KMS-11 (cell line): ENCODE results near the gene BMI1.

Experiments used
- H2AFZ ChIP-seq: fragments of 200-600 bp; sonication (generic); 2 replicates; pipeline ENCODE4 v1.6.1; 2016; ENCODE audit warnings: antibody characterized with exemption, mixed run types, low read depth
- H3K27ac ChIP-seq: fragments of 200-600 bp; sonication (generic); 2 replicates; pipeline ENCODE4 v1.6.1; 2016; ENCODE audit warnings: mild to moderate bottlenecking, mixed run types
- H3K27me3 ChIP-seq: fragments of 200-600 bp; sonication (generic); 2 replicates; pipeline ENCODE4 v1.6.1; 2017; ENCODE audit warnings: mild to moderate bottlenecking, low read depth, mixed run types, moderate library complexity; ENCODE audit not compliant: insufficient read depth
- H3K36me3 ChIP-seq: fragments of 200-600 bp; sonication (generic); 2 replicates; pipeline ENCODE4 v1.6.1; 2017; ENCODE audit warnings: mild to moderate bottlenecking, mixed run types; ENCODE audit not compliant: insufficient read depth
- H3K4me1 ChIP-seq: fragments of 200-600 bp; sonication (generic); 2 replicates; pipeline ENCODE4 v1.6.1; 2016; ENCODE audit warnings: mild to moderate bottlenecking, low read depth, mixed run types; ENCODE audit not compliant: poor library complexity, severe bottlenecking
- H3K4me2 ChIP-seq: fragments of 200-600 bp; sonication (generic); 2 replicates; pipeline ENCODE4 v1.7.0; 2016; ENCODE audit warnings: mild to moderate bottlenecking, mixed run types
- H3K4me3 ChIP-seq: fragments of 200-600 bp; sonication (generic); IDR thresholded peaks from 2 replicates; pipeline ENCODE4 v1.6.1; 2017; ENCODE audit warnings: low read depth, low read length, mixed read lengths; ENCODE audit not compliant: insufficient read depth
- H3K79me2 ChIP-seq: fragments of 200-600 bp; sonication (generic); 2 replicates; pipeline ENCODE4 v1.6.1; 2016; ENCODE audit warnings: low read depth, mixed run types; ENCODE audit not compliant: insufficient read depth
- H3K9ac ChIP-seq: fragments of 200-600 bp; sonication (generic); 2 replicates; pipeline ENCODE4 v1.6.1; 2016; ENCODE audit warnings: mild to moderate bottlenecking, mixed run types
- H4K20me1 ChIP-seq: fragments of 200-600 bp; sonication (generic); 2 replicates; pipeline ENCODE4 v1.6.1; 2016; ENCODE audit warnings: mild to moderate bottlenecking, mixed run types; ENCODE audit not compliant: insufficient read depth
- TF ChIP-seq, protein P1 (sequence below): fragments of 200-600 bp; sonication (generic); conservative IDR thresholded peaks from 2 replicates; pipeline ENCODE4 v1.6.1; 2017; ENCODE audit warnings: low read depth, mild to moderate bottlenecking, antibody characterized with exemption, low read length, moderate library complexity, mixed read lengths

The BMI1 gene

DNA sequence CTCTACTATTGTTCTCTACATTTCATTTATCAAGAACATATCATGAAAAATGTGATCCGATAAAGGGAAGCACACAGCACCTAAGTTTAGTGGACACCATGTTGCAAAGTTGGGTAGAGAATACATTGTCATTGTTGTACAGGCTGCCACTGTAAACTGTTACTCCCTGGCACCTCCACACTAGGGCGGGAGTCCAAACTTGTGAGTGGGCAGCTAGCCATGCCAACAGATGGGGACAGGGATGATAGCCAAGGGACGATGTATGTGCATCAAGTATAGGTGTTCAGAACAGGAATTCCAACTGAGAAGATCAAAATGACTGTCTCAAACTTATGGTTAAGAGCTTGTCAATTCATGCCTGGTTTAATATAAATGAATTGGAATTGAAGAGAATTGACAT, 35.8 kb upstream of the BMI1 start:
- Histone ChIP-seq H3K27ac (no peak overlapping the region), H4K20me1 (no peaks in the 10 kb centered on the region), H2AFZ (no peak overlapping the region), H3K27me3 (no peaks in the 10 kb centered on the region), H3K36me3 (no peaks in the 10 kb centered on the region), H3K4me1 (no peaks in the 10 kb centered on the region), H3K79me2 (no peaks in the 10 kb centered on the region), H3K4me2 (no peak overlapping the region), H3K9ac (no peak overlapping the region), H3K4me3 (no peak overlapping the region)
- TF ChIP-seq, protein P1, sequence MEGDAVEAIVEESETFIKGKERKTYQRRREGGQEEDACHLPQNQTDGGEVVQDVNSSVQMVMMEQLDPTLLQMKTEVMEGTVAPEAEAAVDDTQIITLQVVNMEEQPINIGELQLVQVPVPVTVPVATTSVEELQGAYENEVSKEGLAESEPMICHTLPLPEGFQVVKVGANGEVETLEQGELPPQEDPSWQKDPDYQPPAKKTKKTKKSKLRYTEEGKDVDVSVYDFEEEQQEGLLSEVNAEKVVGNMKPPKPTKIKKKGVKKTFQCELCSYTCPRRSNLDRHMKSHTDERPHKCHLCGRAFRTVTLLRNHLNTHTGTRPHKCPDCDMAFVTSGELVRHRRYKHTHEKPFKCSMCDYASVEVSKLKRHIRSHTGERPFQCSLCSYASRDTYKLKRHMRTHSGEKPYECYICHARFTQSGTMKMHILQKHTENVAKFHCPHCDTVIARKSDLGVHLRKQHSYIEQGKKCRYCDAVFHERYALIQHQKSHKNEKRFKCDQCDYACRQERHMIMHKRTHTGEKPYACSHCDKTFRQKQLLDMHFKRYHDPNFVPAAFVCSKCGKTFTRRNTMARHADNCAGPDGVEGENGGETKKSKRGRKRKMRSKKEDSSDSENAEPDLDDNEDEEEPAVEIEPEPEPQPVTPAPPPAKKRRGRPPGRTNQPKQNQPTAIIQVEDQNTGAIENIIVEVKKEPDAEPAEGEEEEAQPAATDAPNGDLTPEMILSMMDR = no peak

DNA sequence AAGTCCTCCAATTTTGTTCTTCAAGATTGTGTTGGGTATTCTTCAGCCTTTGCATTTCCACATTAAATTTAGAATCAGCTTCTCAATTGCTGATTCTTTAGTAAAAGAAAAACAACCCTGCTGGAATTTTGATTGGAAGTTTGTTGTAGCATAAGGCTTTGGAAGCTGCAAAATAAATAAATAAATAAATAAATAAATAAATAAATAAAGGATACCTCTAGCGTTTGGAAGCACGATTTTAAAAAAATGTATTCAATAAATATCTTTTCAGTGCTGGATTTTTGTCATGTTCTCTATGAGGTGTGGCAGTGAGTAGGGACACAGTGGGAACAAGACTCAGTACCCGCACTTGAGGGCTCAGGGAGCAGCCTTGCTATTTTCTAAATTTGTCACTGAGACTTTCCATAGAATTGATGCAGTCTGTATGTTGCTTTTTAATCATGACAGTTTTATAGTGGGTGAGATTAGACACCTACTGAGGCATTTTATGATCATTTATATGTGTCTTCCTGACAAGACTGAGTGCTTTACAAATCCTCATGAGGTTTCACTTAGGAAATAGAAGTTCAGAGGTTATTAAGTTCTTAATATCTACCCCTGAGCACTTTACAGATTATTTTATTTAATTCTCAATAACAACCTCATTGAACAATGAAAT, 27.0 kb upstream of the BMI1 start:
- no peaks in the 10 kb centered on the region for H3K36me3 ChIP-seq
- no peaks in the 10 kb centered on the region for H4K20me1 ChIP-seq
- H2AFZ ChIP-seq = no peak overlapping the region
- no peaks in the 10 kb centered on the region for H3K79me2 ChIP-seq
- TF ChIP-seq, protein P1 = no peak
- no peak overlapping the region for H3K4me2 ChIP-seq
- H3K4me3 ChIP-seq = no peak overlapping the region
- H3K4me1 ChIP-seq = peaks cover 11% of the 10 kb centered on the region
- no peaks in the 10 kb centered on the region for H3K27me3 ChIP-seq
- no peak overlapping the region for H3K9ac ChIP-seq
- H3K27ac ChIP-seq = no peak overlapping the region

DNA sequence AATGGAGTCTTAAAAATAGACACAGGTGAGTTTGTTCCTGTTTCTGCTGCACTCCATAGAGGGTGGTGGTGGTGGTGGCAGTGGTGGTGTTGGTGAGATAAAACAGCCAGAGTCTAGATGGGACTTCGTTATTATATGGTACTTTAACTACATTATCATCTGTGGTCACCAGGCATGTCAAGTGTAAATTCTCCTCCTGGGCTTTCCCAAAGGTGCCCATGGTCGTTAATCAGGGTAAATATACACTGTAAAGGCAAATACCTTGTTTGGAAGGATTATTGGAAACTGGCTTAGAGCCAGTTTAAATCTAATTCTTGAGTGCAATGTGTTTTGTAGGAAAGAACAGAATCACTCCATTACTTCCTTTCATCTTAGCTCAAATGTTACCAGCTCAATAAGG, 26.2 kb upstream of the BMI1 start:
- H3K4me3 ChIP-seq = no peak overlapping the region
- H3K4me2 ChIP-seq = no peak overlapping the region
- TF ChIP-seq, protein P1 = no peak
- H3K79me2 ChIP-seq = no peaks in the 10 kb centered on the region
- H3K4me1 ChIP-seq = peaks cover 11% of the 10 kb centered on the region
- H4K20me1 ChIP-seq = no peaks in the 10 kb centered on the region
- H3K27ac ChIP-seq = no peak overlapping the region
- no peak overlapping the region for H2AFZ ChIP-seq
- H3K27me3 ChIP-seq = no peaks in the 10 kb centered on the region
- no peak overlapping the region for H3K9ac ChIP-seq
- no peaks in the 10 kb centered on the region for H3K36me3 ChIP-seq

DNA sequence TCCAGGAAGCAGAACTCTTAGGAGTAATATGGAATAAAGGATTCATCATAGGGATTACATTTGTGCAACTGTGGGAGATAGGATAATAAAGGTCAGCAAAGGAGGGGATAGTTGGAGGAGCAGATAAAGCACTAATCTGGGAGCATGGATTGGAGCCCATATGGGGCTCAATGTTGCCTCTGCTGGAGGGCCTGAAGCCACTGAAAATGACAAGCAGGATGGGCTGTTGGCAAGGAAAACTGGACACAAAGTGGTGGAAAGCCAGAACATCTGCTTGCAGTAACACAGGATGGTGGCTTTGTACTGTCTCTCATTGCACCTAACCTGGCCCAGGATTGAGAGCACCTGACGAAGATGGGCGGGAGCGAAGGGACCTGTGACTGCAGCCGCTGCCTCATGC, 19.7 kb upstream of the BMI1 start:
- Histone ChIP-seq H3K27ac (no peak overlapping the region), H3K4me3 (no peak overlapping the region), H3K4me2 (no peak overlapping the region), H4K20me1 (no peaks in the 10 kb centered on the region), H3K36me3 (no peaks in the 10 kb centered on the region), H3K4me1 (peaks cover 16% of the 10 kb centered on the region), H3K9ac (no peak overlapping the region), H2AFZ (no peak overlapping the region), H3K79me2 (no peaks in the 10 kb centered on the region), H3K27me3 (no peaks in the 10 kb centered on the region)
- TF ChIP-seq, protein P1 = no peak
